Smooth muscle cell (in vitro differentiated cells): ENCODE results near the gene ZC3H15. TPM values are rescaled to one million over a fixed set of nuclear protein-coding genes. Genes with fewer than 3 reads are reported as not detected.
A peak's percentile ranks its signal among the peaks of the same experiment; 100 is the strongest.

ENCODE experiments used
- DNase-seq: peaks from one replicate; lab custom pipeline; 2025; ENCODE audit not compliant: unreplicated experiment; lab: John Stamatoyannopoulos, UW
- H2AFZ ChIP-seq: fragments of 200-600 bp; sonication (generic); 2 replicates; pipeline ENCODE4 v1.6.0; 2016; ENCODE audit warnings: antibody characterized with exemption, low read depth, mild to moderate bottlenecking
- H3F3A ChIP-seq: fragments of 200-600 bp; sonication (generic); 2 replicates; pipeline ENCODE4 v1.6.0; 2017; ENCODE audit warnings: antibody characterized with exemption, low read depth
- H3K27ac ChIP-seq: fragments of 200-600 bp; sonication (generic); 2 replicates; pipeline ENCODE4 v1.5.1; 2016; ENCODE audit warnings: low read depth, mild to moderate bottlenecking
- H3K27me3 ChIP-seq: fragments of 200-600 bp; sonication (generic); 2 replicates; pipeline ENCODE4 v1.6.1; 2016; ENCODE audit warnings: low read depth, mild to moderate bottlenecking
- H3K36me3 ChIP-seq: fragments of 200-600 bp; sonication (generic); 2 replicates; pipeline ENCODE4 v1.5.1; 2016; ENCODE audit warnings: low read depth
- H3K4me1 ChIP-seq: fragments of 200-600 bp; sonication (generic); 2 replicates; pipeline ENCODE4 v1.5.1; 2016; ENCODE audit warnings: low read depth
- H3K4me2 ChIP-seq: fragments of 200-600 bp; sonication (generic); 2 replicates; pipeline ENCODE4 v1.6.0; 2016; ENCODE audit warnings: mild to moderate bottlenecking
- H3K4me3 ChIP-seq: fragments of 200-600 bp; sonication (generic); 2 replicates; pipeline ENCODE4 v1.5.1; 2016; ENCODE audit warnings: mild to moderate bottlenecking
- H3K79me2 ChIP-seq: fragments of 200-600 bp; sonication (generic); 2 replicates; pipeline ENCODE4 v1.6.0; 2016; ENCODE audit warnings: low read depth, mild to moderate bottlenecking
- H3K9ac ChIP-seq: fragments of 200-600 bp; sonication (generic); 2 replicates; pipeline ENCODE4 v1.6.0; 2016; ENCODE audit warnings: low read depth
- H3K9me3 ChIP-seq: fragments of 200-600 bp; sonication (generic); replicated peaks from 2 replicates; pipeline ENCODE4 v1.5.1; 2016; ENCODE audit warnings: low read depth
- H4K20me1 ChIP-seq: fragments of 200-600 bp; sonication (generic); 2 replicates; pipeline ENCODE4 v1.6.0; 2016; ENCODE audit warnings: low read depth
- WGBS: methylation state at CpG from one replicate; pipeline ENCODE4 v1.1.7; 2016; ENCODE audit warnings: low lambda C conversion rate; 5-methylcytosine and 5-hydroxymethylcytosine counted together
- polyA plus RNA-seq: library from polyadenylated mRNA; unstranded; fragments of >200 nt; fragmentation: Nextera tagmentation; extraction: Ambion mirVana; gene quantifications from 2 replicates; pipeline ENCODE4 v1.2.1, GENCODE V29; 2016
- total RNA-seq: library from RNA; depleted of rRNA; stranded (reverse); fragments of >200 nt; gene quantifications from 2 replicates; pipeline ENCODE4 v1.2.3, GENCODE V29; 2014
- TF ChIP-seq, protein P1 (sequence below): fragments of 200-600 bp; sonication (generic); IDR thresholded peaks from 2 replicates; pipeline ENCODE4 v1.5.1; 2017; ENCODE audit warnings: borderline replicate concordance, mild to moderate bottlenecking, antibody characterized with exemption; ENCODE audit not compliant: insufficient read depth, poor library complexity, severe bottlenecking

ZC3H15 gene
- total and polyA plus RNA-seq, 2 experiments from 2014 or later, result 57.1 to 67.7 TPM

- Histone ChIP-seq H3K4me2 (peak overlapping the region; percentile 17), H3K27me3 (no peaks in the 10 kb centered on the region), H3F3A (no peaks in the 10 kb centered on the region), H3K27ac (peak overlapping the region; percentile 14), H3K36me3 (no peaks in the 10 kb centered on the region), H3K4me1 (peaks cover 6% of the 10 kb centered on the region), H4K20me1 (no peaks in the 10 kb centered on the region), H3K9me3 (no peaks in the 10 kb centered on the region), H3K4me3 (no peak overlapping the region), H2AFZ (no peak overlapping the region), H3K79me2 (no peaks in the 10 kb centered on the region), H3K9ac (peak overlapping the region; percentile 14)
- WGBS, result 62% methylated on average over 4 of the region's 4 CpGs
- TF ChIP-seq, protein P1, sequence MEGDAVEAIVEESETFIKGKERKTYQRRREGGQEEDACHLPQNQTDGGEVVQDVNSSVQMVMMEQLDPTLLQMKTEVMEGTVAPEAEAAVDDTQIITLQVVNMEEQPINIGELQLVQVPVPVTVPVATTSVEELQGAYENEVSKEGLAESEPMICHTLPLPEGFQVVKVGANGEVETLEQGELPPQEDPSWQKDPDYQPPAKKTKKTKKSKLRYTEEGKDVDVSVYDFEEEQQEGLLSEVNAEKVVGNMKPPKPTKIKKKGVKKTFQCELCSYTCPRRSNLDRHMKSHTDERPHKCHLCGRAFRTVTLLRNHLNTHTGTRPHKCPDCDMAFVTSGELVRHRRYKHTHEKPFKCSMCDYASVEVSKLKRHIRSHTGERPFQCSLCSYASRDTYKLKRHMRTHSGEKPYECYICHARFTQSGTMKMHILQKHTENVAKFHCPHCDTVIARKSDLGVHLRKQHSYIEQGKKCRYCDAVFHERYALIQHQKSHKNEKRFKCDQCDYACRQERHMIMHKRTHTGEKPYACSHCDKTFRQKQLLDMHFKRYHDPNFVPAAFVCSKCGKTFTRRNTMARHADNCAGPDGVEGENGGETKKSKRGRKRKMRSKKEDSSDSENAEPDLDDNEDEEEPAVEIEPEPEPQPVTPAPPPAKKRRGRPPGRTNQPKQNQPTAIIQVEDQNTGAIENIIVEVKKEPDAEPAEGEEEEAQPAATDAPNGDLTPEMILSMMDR, result no peak
- DNase-seq, result no peak
Observed at GRCh38 chr2:186456941-186457340, 29.1 kb upstream of the ZC3H15 start.

DNA sequence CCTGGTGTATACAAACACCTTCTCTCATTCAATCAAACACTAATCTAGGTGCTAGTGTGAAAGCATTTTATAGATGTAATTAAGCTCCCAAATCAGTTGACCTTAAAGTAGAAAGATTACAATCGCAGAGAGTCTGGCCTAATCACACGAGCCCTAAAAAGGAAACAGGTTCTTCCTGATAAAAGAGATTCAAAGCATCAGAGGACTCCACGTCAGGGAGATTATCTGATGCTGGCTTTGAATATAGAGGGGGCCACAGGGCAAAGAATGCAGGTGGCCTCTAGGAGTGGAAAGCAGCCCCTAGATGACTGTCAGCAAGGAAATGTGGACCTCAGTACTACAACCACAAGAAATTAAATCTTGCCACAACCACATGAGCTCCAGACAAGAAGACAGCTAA, 28.2 kb upstream of the ZC3H15 start:
- Histone ChIP-seq H4K20me1 (no peaks in the 10 kb centered on the region), H3K9ac (no peak overlapping the region), H3K4me2 (no peak overlapping the region), H3F3A (no peaks in the 10 kb centered on the region), H3K4me1 (peaks cover 6% of the 10 kb centered on the region), H3K27me3 (no peaks in the 10 kb centered on the region), H2AFZ (no peak overlapping the region), H3K79me2 (no peaks in the 10 kb centered on the region), H3K36me3 (no peaks in the 10 kb centered on the region), H3K4me3 (no peak overlapping the region), H3K9me3 (no peaks in the 10 kb centered on the region), H3K27ac (no peak overlapping the region)
- WGBS, result 47% methylated on average over 3 of the region's 3 CpGs
- TF ChIP-seq, protein P1, result no peak
- DNase-seq, result no peak

DNA sequence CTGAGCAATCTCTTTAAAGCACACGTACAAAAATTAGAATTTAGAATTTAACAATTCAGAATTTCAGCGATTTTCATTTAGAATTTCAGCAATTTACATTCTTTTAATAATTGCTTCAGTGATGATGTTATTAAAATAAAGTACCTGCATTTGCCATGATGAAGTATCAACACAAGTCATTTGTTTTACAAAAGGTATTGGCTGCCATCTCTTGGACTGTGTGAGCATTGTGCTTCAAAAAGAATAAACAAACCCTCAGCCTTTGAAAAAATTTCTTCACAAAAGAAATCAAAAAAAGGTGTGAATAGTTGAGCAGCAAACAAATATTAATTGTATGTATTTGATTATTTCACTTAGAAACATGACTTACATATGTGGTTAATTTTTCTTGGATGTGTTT, 27.1 kb upstream of the ZC3H15 start:
- H3K9ac ChIP-seq, result no peak overlapping the region
- no peaks in the 10 kb centered on the region for H3K27me3 ChIP-seq
- no peaks in the 10 kb centered on the region for H3F3A ChIP-seq
- TF ChIP-seq, protein P1, result peak; percentile 19
- H3K4me1 ChIP-seq, result peaks cover 6% of the 10 kb centered on the region
- no peak overlapping the region for H3K4me2 ChIP-seq
- DNase-seq, result no peak
- no peak overlapping the region for H3K27ac ChIP-seq
- H3K4me3 ChIP-seq, result no peak overlapping the region
- no peaks in the 10 kb centered on the region for H3K9me3 ChIP-seq
- 76% methylated on average over 2 of the region's 2 CpGs for WGBS
- H3K79me2 ChIP-seq, result no peaks in the 10 kb centered on the region
- H3K36me3 ChIP-seq, result no peaks in the 10 kb centered on the region
- H4K20me1 ChIP-seq, result no peaks in the 10 kb centered on the region
- H2AFZ ChIP-seq, result no peak overlapping the region

- no peaks in the 10 kb centered on the region for H3K79me2 ChIP-seq
- H2AFZ ChIP-seq, result no peak overlapping the region
- no peak for DNase-seq
- no peaks in the 10 kb centered on the region for H3K36me3 ChIP-seq
- no peaks in the 10 kb centered on the region for H3K27me3 ChIP-seq
- no peaks in the 10 kb centered on the region for H3K9me3 ChIP-seq
- peaks cover 6% of the 10 kb centered on the region for H3K4me1 ChIP-seq
- TF ChIP-seq, protein P1, result peak; percentile 30
- no peaks in the 10 kb centered on the region for H3F3A ChIP-seq
- H3K4me2 ChIP-seq, result no peak overlapping the region
- H4K20me1 ChIP-seq, result no peaks in the 10 kb centered on the region
- no peak overlapping the region for H3K4me3 ChIP-seq
- WGBS, result 31% methylated on average over 1 of the region's 1 CpG
- no peak overlapping the region for H3K9ac ChIP-seq
- H3K27ac ChIP-seq, result no peak overlapping the region
Observed at GRCh38 chr2:186460465-186460864, 25.6 kb upstream of the ZC3H15 start.
